Kidney (tissue), 14 donors: Measurements from ENCODE around the gene LOXL1. TPM values are rescaled to one million over a fixed set of nuclear protein-coding genes. Genes with fewer than 3 reads are reported as not detected.
A peak's percentile ranks its signal among the peaks of the same experiment; 100 is the strongest.

Source experiments
- DNase-seq, 5 donors: peaks; one replicate each; pipeline ENCODE4 v3.0.0-alpha.2; 2013 to 2020
- FAIRE-seq: peaks from 2 replicates; lab custom pipeline; 2012; peaks lifted over from hg19 to GRCh38; lab: Jason Lieb, UNC
- H3K27ac ChIP-seq, 2 donors: one replicate each; pipeline ENCODE4 v1.7.0; 2013; ENCODE audit warnings: low read depth in 2 of 2, low read length in 2 of 2, inconsistent platforms in 1 of 2
- H3K27me3 ChIP-seq: one replicate; pipeline ENCODE4 v1.7.1; 2013; ENCODE audit warnings: low read length, inconsistent platforms; ENCODE audit not compliant: control insufficient read depth, insufficient read depth
- H3K36me3 ChIP-seq, 3 donors: one replicate each; pipeline versions ENCODE4 v1.7.0 to v1.7.1; 2013; ENCODE audit warnings: low read length in 3 of 3, control low read depth in 1 of 3, inconsistent platforms in 1 of 3; ENCODE audit not compliant: insufficient read depth in 3 of 3, control insufficient read depth in 2 of 3
- H3K4me1 ChIP-seq, 3 donors: one replicate each; pipeline versions ENCODE4 v1.7.0 to v1.7.1; 2013; ENCODE audit warnings: low read length in 3 of 3, inconsistent platforms in 1 of 3, low read depth in 1 of 3; ENCODE audit not compliant: control insufficient read depth in 2 of 3, insufficient read depth in 2 of 3
- H3K4me3 ChIP-seq, 3 donors: one replicate each; pipeline versions ENCODE4 v1.7.0 to v1.8.1; 2013; ENCODE audit warnings: low read length in 3 of 3, control low read depth in 1 of 3, inconsistent platforms in 1 of 3
- H3K9ac ChIP-seq, 3 donors: one replicate each; pipeline versions ENCODE4 v1.7.0 to v1.7.1; 2013; ENCODE audit warnings: low read length in 3 of 3, control low read depth in 1 of 3, inconsistent platforms in 1 of 3
- H3K9me3 ChIP-seq, 3 donors: one replicate each; pipeline versions ENCODE4 v1.7.0 to v1.7.1; 2013; ENCODE audit warnings: low read length in 3 of 3, control low read depth in 1 of 3, inconsistent platforms in 1 of 3; ENCODE audit not compliant: control insufficient read depth in 2 of 3, insufficient read depth in 1 of 3
- intact Hi-C: fragments of 100-400 bp; cut with DNase I; formaldehyde crosslinking; loops from one replicate; pipeline ENCODE4 v1.11.1; 2022
- polyA plus RNA-seq: library from polyadenylated mRNA; stranded (reverse); fragments of 350-450 nt; fragmentation: Illumina TruSeq; extraction: RNeasy Lipid Tissue Mini Kit (QIAGEN cat#74804); gene quantifications from one replicate; pipeline ENCODE4 v1.2.3, GENCODE V29; 2014; ENCODE audit warnings: low read depth, low replicate concordance; ENCODE audit not compliant: insufficient read depth
- total RNA-seq: library from RNA; stranded (reverse); fragmentation: NEBNext Ultra II Directional; extraction: Animal tissue kit (Norgen Biotek cat#: 25700); gene quantifications from one replicate; pipeline ENCODE4 v1.2.1, GENCODE V29; 2021
- TF ChIP-seq, protein P1 (sequence below): IDR thresholded peaks from 3 replicates; pipeline ENCODE4 v1.5.1; 2012; ENCODE audit warnings: mild to moderate bottlenecking, moderate library complexity, borderline replicate concordance; ENCODE audit not compliant: insufficient read depth; ENCODE audit errors: extremely low read depth
- donor health status: control.
- donor health status: control.
- donor health status: control.
- donor health status: control.
- donor health status: control.
- donor health status: DM: yes; HTN: yes; CAD: no.
- donor health status: Normal renal cell carcinoma (clear cell type).

LOXL1 gene
- total and polyA plus RNA-seq, 2 donors from 2014 or later, result 33.2 to 35.1 TPM

GRCh38 chr15:73996267-73996666, 70.0 kb downstream of the LOXL1 start:
- Histone ChIP-seq H3K9ac (peak overlapping the region in 1 of 3 donors; percentile 32), H3K36me3 (peaks cover 0 to 7% (median 5%) of the 10 kb centered on the region in 3 donors), H3K27me3 (no peaks in the 10 kb centered on the region), H3K27ac (no peak overlapping the region), H3K4me1 (peaks cover 0 to 25% (median 7%) of the 10 kb centered on the region in 3 donors), H3K4me3 (peak overlapping the region in 2 of 3 donors; percentile 9 to 90), H3K9me3 (no peaks in the 10 kb centered on the region)
- DNase-seq, result no peak
- intact Hi-C loops, result no loop called here
- TF ChIP-seq, protein P1, sequence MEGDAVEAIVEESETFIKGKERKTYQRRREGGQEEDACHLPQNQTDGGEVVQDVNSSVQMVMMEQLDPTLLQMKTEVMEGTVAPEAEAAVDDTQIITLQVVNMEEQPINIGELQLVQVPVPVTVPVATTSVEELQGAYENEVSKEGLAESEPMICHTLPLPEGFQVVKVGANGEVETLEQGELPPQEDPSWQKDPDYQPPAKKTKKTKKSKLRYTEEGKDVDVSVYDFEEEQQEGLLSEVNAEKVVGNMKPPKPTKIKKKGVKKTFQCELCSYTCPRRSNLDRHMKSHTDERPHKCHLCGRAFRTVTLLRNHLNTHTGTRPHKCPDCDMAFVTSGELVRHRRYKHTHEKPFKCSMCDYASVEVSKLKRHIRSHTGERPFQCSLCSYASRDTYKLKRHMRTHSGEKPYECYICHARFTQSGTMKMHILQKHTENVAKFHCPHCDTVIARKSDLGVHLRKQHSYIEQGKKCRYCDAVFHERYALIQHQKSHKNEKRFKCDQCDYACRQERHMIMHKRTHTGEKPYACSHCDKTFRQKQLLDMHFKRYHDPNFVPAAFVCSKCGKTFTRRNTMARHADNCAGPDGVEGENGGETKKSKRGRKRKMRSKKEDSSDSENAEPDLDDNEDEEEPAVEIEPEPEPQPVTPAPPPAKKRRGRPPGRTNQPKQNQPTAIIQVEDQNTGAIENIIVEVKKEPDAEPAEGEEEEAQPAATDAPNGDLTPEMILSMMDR, result no peak
- FAIRE-seq, result no peak

- Histone ChIP-seq H3K9me3 (no peaks in the 10 kb centered on the region), H3K4me3 (peak overlapping the region; percentile 50 to 90 (median 55)), H3K4me1 (peaks cover 0 to 21% (median 4%) of the 10 kb centered on the region in 3 donors), H3K9ac (peak overlapping the region in 1 of 3 donors; percentile 32), H3K27ac (peak overlapping the region in 1 of 2 donors; percentile 70), H3K36me3 (peaks cover 0 to 7% (median 5%) of the 10 kb centered on the region in 3 donors), H3K27me3 (no peaks in the 10 kb centered on the region)
- FAIRE-seq (no peak), DNase-seq (no peak)
- intact Hi-C loops, result no loop called here
- TF ChIP-seq, protein P1, result no peak
Observed at GRCh38 chr15:73996939-73997338, 70.7 kb downstream of the LOXL1 start.

DNA sequence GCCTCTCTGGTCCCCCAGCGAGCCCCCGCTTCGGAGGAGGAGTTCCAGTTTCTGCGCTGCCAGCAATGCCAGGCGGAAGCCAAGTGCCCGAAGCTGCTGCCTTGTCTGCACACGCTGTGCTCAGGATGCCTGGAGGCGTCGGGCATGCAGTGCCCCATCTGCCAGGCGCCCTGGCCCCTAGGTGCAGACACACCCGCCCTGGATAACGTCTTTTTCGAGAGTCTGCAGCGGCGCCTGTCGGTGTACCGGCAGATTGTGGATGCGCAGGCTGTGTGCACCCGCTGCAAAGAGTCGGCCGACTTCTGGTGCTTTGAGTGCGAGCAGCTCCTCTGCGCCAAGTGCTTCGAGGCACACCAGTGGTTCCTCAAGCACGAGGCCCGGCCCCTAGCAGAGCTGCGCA, 71.7 kb downstream of the LOXL1 start:
- Histone ChIP-seq H3K4me3 (no peak overlapping the region), H3K4me1 (peaks cover 0 to 18% (median 4%) of the 10 kb centered on the region in 3 donors), H3K27ac (no peak overlapping the region), H3K9ac (no peak overlapping the region), H3K36me3 (peaks cover 0 to 7% (median 5%) of the 10 kb centered on the region in 3 donors), H3K27me3 (no peaks in the 10 kb centered on the region), H3K9me3 (no peaks in the 10 kb centered on the region)
- DNase-seq (peak in 1 of 5 donors; percentile 71), FAIRE-seq (no peak)
- TF ChIP-seq, protein P1, result no peak
- intact Hi-C loops, result no loop called here

Other genes with a start within 250 kb of the LOXL1 start
- gene CD276, start 242.1 kb upstream of the LOXL1 start, total RNA-seq, result 31.5 TPM
- gene CD276, start 242.1 kb upstream of the LOXL1 start, polyA plus RNA-seq, result 25.0 TPM
- gene INSYN1, start 173.1 kb upstream of the LOXL1 start, total RNA-seq, result 4.2 TPM
- gene INSYN1, start 173.1 kb upstream of the LOXL1 start, polyA plus RNA-seq, result 39.6 TPM
- not detected for gene TBC1D21, start 52.9 kb upstream of the LOXL1 start, total RNA-seq
- not detected for gene TBC1D21, start 52.9 kb upstream of the LOXL1 start, polyA plus RNA-seq
- 22.2 TPM for gene STOML1, start 65.8 kb downstream of the LOXL1 start, total RNA-seq
- gene STOML1, start 65.8 kb downstream of the LOXL1 start, polyA plus RNA-seq, result 15.0 TPM
- gene PML, start 68.3 kb downstream of the LOXL1 start, total RNA-seq, result 82.9 TPM
- 19.6 TPM for gene PML, start 68.3 kb downstream of the LOXL1 start, polyA plus RNA-seq
- 0.06 TPM for gene GOLGA6A, start 156.1 kb downstream of the LOXL1 start, total RNA-seq
- gene GOLGA6A, start 156.1 kb downstream of the LOXL1 start, polyA plus RNA-seq, result not detected
- gene ISLR2, start 204.1 kb downstream of the LOXL1 start, total RNA-seq, result 1.1 TPM
- gene ISLR2, start 204.1 kb downstream of the LOXL1 start, polyA plus RNA-seq, result 0.13 TPM
- 30.2 TPM for gene ISLR, start 247.2 kb downstream of the LOXL1 start, total RNA-seq
- gene ISLR, start 247.2 kb downstream of the LOXL1 start, polyA plus RNA-seq, result 18.8 TPM